NB4 (cell line): ENCODE measurements around the gene NXPH4.

ENCODE experiments used
- DNase-seq: peaks from one replicate; pipeline ENCODE4 v3.0.0; 2010; ENCODE audit warnings: low read depth
- H3K4me3 ChIP-seq: one replicate; pipeline ENCODE4 v1.5.1; 2011; ENCODE audit warnings: mild to moderate bottlenecking, low read depth, low read length, moderate library complexity
- MYC ChIP-seq: IDR thresholded peaks from 2 replicates; pipeline ENCODE4 v1.6.1; 2011; ENCODE audit warnings: low read depth, low read length
- POLR2A ChIP-seq: IDR thresholded peaks from 2 replicates; pipeline ENCODE4 v1.6.1; 2011; ENCODE audit warnings: mild to moderate bottlenecking; ENCODE audit not compliant: insufficient read length; ENCODE audit errors: extremely low read depth
- TF ChIP-seq, protein P1 (sequence below): IDR thresholded peaks from one replicate; pipeline ENCODE4 v1.5.1; 2012; ENCODE audit warnings: low read depth, low read length
- TF ChIP-seq, protein P2 (sequence below): IDR thresholded peaks from 2 replicates; pipeline ENCODE4 v1.6.1; 2011; ENCODE audit warnings: low read depth, low read length

NXPH4 gene

DNA sequence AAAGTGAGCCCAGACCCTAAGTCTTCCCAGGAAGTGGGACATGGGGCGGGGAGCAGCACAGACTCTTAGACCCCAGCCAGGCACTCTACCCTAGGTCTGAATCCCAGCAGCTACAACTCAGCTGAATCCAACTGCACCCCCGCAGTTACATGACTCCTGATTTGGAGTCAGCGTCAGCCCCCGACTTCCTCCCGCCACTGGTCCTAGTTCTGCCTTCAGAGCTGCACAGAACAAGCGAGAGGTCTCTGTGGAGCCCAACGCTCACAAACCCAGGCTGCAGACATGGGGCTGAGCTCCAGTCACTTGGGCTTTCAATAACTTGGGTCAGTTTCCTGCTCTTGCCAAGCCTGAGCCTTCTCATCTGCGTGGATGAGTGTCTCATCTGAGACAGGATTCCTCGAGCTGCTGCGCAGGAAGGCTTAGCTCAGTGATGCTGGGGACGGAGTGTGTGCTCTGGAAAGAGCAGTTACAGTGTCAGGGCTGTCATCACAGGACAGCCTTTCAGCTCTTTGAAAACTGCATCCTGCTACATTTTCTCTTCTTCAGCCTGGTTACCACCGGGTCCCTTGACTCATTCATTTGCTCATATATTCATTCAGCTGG, 30.6 kb upstream of the NXPH4 start:
- no peak overlapping the region for H3K4me3 ChIP-seq
- TF ChIP-seq, protein P1, sequence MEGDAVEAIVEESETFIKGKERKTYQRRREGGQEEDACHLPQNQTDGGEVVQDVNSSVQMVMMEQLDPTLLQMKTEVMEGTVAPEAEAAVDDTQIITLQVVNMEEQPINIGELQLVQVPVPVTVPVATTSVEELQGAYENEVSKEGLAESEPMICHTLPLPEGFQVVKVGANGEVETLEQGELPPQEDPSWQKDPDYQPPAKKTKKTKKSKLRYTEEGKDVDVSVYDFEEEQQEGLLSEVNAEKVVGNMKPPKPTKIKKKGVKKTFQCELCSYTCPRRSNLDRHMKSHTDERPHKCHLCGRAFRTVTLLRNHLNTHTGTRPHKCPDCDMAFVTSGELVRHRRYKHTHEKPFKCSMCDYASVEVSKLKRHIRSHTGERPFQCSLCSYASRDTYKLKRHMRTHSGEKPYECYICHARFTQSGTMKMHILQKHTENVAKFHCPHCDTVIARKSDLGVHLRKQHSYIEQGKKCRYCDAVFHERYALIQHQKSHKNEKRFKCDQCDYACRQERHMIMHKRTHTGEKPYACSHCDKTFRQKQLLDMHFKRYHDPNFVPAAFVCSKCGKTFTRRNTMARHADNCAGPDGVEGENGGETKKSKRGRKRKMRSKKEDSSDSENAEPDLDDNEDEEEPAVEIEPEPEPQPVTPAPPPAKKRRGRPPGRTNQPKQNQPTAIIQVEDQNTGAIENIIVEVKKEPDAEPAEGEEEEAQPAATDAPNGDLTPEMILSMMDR = no peak
- no peak for TF ChIP-seq MYC
- TF ChIP-seq POLR2A = no peak
- TF ChIP-seq, protein P2, sequence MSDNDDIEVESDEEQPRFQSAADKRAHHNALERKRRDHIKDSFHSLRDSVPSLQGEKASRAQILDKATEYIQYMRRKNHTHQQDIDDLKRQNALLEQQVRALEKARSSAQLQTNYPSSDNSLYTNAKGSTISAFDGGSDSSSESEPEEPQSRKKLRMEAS = no peak
- no peak for DNase-seq

DNA sequence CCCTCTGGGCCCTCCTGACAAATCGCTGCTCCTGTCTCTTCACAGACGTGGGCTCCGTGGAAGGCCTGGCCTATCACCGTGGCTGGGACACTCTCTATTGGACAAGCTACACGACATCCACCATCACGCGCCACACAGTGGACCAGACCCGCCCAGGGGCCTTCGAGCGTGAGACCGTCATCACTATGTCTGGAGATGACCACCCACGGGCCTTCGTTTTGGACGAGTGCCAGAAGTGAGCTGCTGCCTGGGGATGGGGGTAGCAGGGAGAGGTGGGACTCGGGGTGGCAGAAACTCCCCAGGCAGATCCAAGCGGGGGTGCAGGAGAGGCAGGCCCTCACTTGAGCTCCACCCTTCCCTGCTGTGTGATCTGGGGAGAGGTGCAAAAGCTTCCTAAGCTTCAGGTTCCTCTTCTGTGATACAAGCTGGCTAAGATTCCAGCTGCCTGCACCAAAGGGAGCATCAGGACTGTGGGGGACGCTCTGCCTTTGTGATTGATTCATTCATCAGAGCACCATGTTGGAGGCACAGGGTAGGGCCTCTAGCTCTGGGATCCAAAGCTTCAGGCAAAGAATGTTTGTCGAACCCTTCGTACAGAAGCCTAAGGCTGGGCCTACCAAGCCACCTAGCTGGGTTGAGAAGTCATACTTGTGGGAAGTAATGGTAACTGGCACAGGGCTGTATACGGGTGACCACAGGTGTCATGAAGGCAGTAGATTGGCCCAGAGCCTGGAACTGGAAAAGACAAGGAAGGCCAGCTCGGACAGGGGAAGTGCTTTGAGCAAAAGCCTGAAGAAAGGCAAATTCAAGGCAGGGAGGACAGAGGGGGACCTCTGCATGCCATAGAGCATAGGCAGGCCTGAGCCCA, 29.1 kb upstream of the NXPH4 start:
- DNase-seq = no peak
- no peak for TF ChIP-seq MYC
- TF ChIP-seq POLR2A = no peak
- TF ChIP-seq, protein P1 = no peak
- TF ChIP-seq, protein P2 = no peak
- H3K4me3 ChIP-seq = no peak overlapping the region

DNA sequence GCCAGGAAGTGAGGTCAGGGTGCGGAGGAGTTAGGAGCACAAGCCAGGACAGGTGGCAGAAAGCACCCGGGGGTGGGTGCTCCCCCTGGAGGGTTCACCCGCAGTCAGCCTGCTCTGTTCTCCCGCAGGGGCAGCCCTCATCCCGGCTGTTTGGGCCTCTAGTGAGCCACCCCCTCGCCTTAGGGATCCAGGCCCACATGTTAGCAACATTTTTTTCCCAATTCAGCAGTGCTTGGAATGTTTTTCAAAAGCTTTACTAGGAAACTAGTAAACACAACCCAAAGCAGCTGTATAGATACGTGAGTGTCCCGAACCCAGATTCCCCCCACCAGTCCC, 28.5 kb upstream of the NXPH4 start:
- no peak overlapping the region for H3K4me3 ChIP-seq
- TF ChIP-seq MYC = no peak
- TF ChIP-seq POLR2A = no peak
- TF ChIP-seq, protein P1 = no peak
- TF ChIP-seq, protein P2 = no peak
- no peak for DNase-seq

DNA sequence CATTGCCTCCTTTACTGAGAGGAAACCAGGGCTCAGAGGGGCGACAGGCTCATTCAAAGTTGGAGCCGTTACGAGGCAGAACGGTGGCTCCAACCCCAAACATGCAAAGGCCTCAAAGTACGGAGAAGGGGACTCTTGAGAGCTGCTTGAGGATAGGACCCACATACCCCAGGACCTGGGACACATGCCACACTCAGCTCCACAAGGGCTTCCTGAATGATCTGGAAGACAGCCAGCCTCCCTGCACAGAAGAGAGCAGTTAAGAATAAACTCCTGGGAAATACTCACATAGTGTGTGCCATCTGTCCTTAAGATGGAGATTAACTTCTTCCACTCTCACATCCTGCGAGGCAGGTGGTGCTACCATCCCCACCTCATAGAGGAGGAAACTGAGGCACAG, 26.6 kb upstream of the NXPH4 start:
- no peak overlapping the region for H3K4me3 ChIP-seq
- TF ChIP-seq MYC (no peak), POLR2A (no peak)
- TF ChIP-seq, protein P1 = no peak
- TF ChIP-seq, protein P2 = no peak
- DNase-seq = no peak

DNA sequence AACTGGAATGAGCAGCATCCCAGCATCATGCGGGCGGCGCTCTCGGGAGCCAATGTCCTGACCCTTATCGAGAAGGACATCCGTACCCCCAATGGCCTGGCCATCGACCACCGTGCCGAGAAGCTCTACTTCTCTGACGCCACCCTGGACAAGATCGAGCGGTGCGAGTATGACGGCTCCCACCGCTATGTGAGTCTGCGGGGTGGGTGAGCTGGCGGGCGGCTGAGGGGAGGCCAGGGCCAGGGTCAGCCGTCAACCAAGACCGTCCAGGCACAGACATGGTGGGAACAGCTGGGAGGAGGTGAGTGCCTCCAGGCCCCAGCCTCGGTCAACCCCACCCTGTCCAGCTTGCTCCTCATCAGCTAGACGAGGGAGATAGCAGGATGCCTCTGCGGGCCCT, 25.8 kb upstream of the NXPH4 start:
- no peak overlapping the region for H3K4me3 ChIP-seq
- no peak for DNase-seq
- TF ChIP-seq POLR2A (no peak), MYC (no peak)
- TF ChIP-seq, protein P1 = no peak
- TF ChIP-seq, protein P2 = no peak
